ENCODE results near the gene METTL25B. TPM values are rescaled to one million over a fixed set of nuclear protein-coding genes. Genes with fewer than 3 reads are reported as not detected.

Gene METTL25B
- total and polyA plus RNA-seq, 2 of the 13 experiments (the other 11 are each of a cell fraction or from before 2014, with no cell fraction given), result 11.9 to 24.0 TPM

DNA sequence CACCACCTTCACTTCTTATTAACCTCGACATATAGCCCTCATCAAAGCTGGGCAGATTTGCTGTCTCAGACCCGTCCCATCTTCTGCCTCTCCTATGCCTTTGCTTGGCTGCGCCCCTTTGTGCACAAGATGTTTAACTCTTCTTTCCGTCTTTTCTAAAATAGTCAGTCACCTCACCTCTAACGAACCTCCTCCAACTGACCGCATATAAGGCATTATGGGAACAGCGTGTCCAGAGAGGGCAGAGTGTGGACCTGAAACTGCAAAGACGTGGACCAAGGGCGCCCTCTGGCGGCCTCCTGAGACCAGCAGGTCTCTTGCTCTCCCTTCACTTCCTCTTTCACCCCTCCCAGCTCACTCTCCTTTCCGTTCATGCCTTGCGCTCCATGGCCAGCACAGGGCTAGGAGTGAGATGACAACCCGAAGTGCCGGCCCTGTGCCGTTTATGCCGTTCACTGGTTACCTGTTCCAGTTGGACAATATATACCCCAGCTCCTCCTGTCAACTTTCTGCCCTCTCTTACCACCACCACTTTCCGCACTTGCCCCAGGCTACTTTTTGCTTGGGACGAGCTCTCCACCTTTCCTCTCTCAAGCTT, 2.5 kb upstream of the METTL25B start (continued):
- TF ChIP-seq RFXAP (CRISPR knock-in tag; IDR thresholded peaks at IDR 0.05; ENCODE audit: borderline replicate concordance) (no peak), ZIK1 (CRISPR knock-in tag; IDR thresholded peaks at IDR 0.05; ENCODE audit: borderline replicate concordance, low read depth) (no peak), ZNF546 (CRISPR knock-in tag; conservative IDR thresholded peaks at IDR 0.05) (no peak), SALL1 (CRISPR knock-in tag; IDR thresholded peaks at IDR 0.05) (peak; percentile 64; the same call in 1 of the 2 replicates), NFKB2 (CRISPR knock-in tag; IDR thresholded peaks at IDR 0.05; ENCODE audit: borderline replicate concordance) (no peak), CBX2 (IDR thresholded peaks at IDR 0.05; ENCODE audit: low read depth, low read length) (no peak), CBX2 (CRISPR knock-in tag; IDR thresholded peaks at IDR 0.05; ENCODE audit: low read depth) (no peak), ELF4 (CRISPR knock-in tag; IDR thresholded peaks at IDR 0.05; ENCODE audit: borderline replicate concordance) (0 out of 2 replicates have a peak, but pooled peaks have one; percentile 61), SRF (IDR thresholded peaks at IDR 0.05; ENCODE audit: low read depth, low read length) (peak; percentile 67; the same call in 1 of the 2 replicates), RXRB (CRISPR knock-in tag; IDR thresholded peaks at IDR 0.05; ENCODE audit: borderline replicate concordance) (no peak; the same call in 1 of the 2 replicates), IKZF1 (IDR thresholded peaks at IDR 0.05) (no peak), SALL2 (CRISPR knock-in tag; IDR thresholded peaks at IDR 0.05) (peak; percentile 45; the same call in 1 of the 2 replicates), TGIF2 (CRISPR knock-in tag; IDR thresholded peaks at IDR 0.05) (peak; percentile 49; the same call in 1 of the 2 replicates), ZNF709 (CRISPR knock-in tag; IDR thresholded peaks at IDR 0.05) (no peak), ZNF550 (CRISPR knock-in tag; IDR thresholded peaks at IDR 0.05; ENCODE audit: borderline replicate concordance) (no peak), ERF (CRISPR knock-in tag; IDR thresholded peaks at IDR 0.05) (peak; percentile 69), SNAPC2 (CRISPR knock-in tag; IDR thresholded peaks at IDR 0.05) (no peak), GZF1 (CRISPR knock-in tag; IDR thresholded peaks at IDR 0.05) (0 out of 2 replicates have a peak, but pooled peaks have one; percentile 28), KDM4B (CRISPR knock-in tag; IDR thresholded peaks at IDR 0.05) (0 out of 2 replicates have a peak, but pooled peaks have one; percentile 79), ZKSCAN5 (CRISPR knock-in tag; IDR thresholded peaks at IDR 0.05) (no peak)
- TF ChIP-seq, protein P1, sequence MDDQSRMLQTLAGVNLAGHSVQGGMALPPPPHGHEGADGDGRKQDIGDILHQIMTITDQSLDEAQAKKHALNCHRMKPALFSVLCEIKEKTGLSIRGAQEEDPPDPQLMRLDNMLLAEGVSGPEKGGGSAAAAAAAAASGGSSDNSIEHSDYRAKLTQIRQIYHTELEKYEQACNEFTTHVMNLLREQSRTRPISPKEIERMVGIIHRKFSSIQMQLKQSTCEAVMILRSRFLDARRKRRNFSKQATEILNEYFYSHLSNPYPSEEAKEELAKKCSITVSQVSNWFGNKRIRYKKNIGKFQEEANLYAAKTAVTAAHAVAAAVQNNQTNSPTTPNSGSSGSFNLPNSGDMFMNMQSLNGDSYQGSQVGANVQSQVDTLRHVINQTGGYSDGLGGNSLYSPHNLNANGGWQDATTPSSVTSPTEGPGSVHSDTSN (CRISPR knock-in tag; IDR thresholded peaks at IDR 0.05; ENCODE audit: borderline replicate concordance), result no peak
- TF ChIP-seq, protein P2, sequence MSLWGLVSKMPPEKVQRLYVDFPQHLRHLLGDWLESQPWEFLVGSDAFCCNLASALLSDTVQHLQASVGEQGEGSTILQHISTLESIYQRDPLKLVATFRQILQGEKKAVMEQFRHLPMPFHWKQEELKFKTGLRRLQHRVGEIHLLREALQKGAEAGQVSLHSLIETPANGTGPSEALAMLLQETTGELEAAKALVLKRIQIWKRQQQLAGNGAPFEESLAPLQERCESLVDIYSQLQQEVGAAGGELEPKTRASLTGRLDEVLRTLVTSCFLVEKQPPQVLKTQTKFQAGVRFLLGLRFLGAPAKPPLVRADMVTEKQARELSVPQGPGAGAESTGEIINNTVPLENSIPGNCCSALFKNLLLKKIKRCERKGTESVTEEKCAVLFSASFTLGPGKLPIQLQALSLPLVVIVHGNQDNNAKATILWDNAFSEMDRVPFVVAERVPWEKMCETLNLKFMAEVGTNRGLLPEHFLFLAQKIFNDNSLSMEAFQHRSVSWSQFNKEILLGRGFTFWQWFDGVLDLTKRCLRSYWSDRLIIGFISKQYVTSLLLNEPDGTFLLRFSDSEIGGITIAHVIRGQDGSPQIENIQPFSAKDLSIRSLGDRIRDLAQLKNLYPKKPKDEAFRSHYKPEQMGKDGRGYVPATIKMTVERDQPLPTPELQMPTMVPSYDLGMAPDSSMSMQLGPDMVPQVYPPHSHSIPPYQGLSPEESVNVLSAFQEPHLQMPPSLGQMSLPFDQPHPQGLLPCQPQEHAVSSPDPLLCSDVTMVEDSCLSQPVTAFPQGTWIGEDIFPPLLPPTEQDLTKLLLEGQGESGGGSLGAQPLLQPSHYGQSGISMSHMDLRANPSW (CRISPR knock-in tag; IDR thresholded peaks at IDR 0.05; ENCODE audit: borderline replicate concordance), result no peak
- TF ChIP-seq, protein P3, sequence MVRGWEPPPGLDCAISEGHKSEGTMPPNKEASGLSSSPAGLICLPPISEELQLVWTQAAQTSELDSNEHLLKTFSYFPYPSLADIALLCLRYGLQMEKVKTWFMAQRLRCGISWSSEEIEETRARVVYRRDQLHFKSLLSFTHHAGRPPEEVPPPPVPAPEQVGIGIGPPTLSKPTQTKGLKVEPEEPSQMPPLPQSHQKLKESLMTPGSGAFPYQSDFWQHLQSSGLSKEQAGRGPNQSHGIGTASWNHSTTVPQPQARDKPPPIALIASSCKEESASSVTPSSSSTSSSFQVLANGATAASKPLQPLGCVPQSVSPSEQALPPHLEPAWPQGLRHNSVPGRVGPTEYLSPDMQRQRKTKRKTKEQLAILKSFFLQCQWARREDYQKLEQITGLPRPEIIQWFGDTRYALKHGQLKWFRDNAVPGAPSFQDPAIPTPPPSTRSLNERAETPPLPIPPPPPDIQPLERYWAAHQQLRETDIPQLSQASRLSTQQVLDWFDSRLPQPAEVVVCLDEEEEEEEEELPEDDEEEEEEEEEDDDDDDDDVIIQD (CRISPR knock-in tag; IDR thresholded peaks at IDR 0.05; ENCODE audit: low read depth), result peak; percentile 61; the same call in 1 of the 2 replicates
- TF ChIP-seq, protein P4, sequence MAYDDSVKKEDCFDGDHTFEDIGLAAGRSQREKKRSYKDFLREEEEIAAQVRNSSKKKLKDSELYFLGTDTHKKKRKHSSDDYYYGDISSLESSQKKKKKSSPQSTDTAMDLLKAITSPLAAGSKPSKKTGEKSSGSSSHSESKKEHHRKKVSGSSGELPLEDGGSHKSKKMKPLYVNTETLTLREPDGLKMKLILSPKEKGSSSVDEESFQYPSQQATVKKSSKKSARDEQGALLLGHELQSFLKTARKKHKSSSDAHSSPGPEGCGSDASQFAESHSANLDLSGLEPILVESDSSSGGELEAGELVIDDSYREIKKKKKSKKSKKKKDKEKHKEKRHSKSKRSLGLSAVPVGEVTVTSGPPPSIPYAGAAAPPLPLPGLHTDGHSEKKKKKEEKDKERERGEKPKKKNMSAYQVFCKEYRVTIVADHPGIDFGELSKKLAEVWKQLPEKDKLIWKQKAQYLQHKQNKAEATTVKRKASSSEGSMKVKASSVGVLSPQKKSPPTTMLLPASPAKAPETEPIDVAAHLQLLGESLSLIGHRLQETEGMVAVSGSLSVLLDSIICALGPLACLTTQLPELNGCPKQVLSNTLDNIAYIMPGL (CRISPR knock-in tag; IDR thresholded peaks at IDR 0.05; ENCODE audit: borderline replicate concordance in 1 of 2, low read depth in 1 of 2), result peak; percentile 75 to 89; a peak in 3 of 4 replicates

Data from HepG2 (cell line).